Lower leg skin (tissue), 4 donors: ENCODE measurements around the gene NDE1. TPM values are rescaled to one million over a fixed set of nuclear protein-coding genes. Genes with fewer than 3 reads are reported as not detected.
A peak's percentile ranks its signal among the peaks of the same experiment; 100 is the strongest.
"Not testable (repeated sequence)": the region's sequence is repeated elsewhere in the genome, so short reads cannot be mapped to it uniquely, and the experiment has no call there.

Experiments used
- DNase-seq, 2 donors: peaks; one replicate each; pipeline ENCODE4 v3.0.0-alpha.2; 2019; ENCODE audit warnings: low spot score in 2 of 2
- H3K4me3 ChIP-seq: fragments of 200-600 bp; sonication (generic); 2 replicates; pipeline ENCODE4 v1.5.1; 2017; ENCODE audit warnings: mild to moderate bottlenecking, low read depth; ENCODE audit not compliant: poor library complexity, severe bottlenecking
- CTCF ChIP-seq, 3 donors: fragments of 450-650 bp; IDR thresholded peaks; one replicate each; pipeline ENCODE4 v1.5.1; 2016; ENCODE audit warnings: antibody characterized with exemption in 3 of 3, mild to moderate bottlenecking in 3 of 3, moderate library complexity in 2 of 3
- POLR2A ChIP-seq, 2 donors: fragments of 450-650 bp; IDR thresholded peaks; one replicate each; pipeline ENCODE4 v1.6.1; 2016 to 2017; ENCODE audit warnings: antibody characterized with exemption in 2 of 2, mild to moderate bottlenecking in 1 of 2, moderate library complexity in 1 of 2
- WGBS, 2 donors: methylation state at CpG; one replicate each; pipeline ENCODE4 v1.1.5; 2018; 5-methylcytosine and 5-hydroxymethylcytosine counted together
- intact Hi-C: fragments of 100-400 bp; cut with DNase I; formaldehyde crosslinking; loops from one replicate; pipeline ENCODE4 v1.15.0; 2023; ENCODE audit warnings: low total_unique reads
- total RNA-seq, 4 donors: library from RNA; depleted of rRNA; stranded (reverse); fragments of >200 nt; gene quantifications; one replicate each; pipeline ENCODE4 v1.1.0, GENCODE V29; 2016

Gene NDE1
- total RNA-seq, 4 donors from 2014 or later, result 69.8 to 184 (median 85.1) TPM

GRCh38 chr16:15647294-15648014 is 2.6 kb upstream of the NDE1 start:
- H3K4me3 ChIP-seq, result no peak overlapping the region
- DNase-seq, result no peak
- intact Hi-C loops, result no loop called here
- TF ChIP-seq CTCF (IDR thresholded peaks at IDR 0.05), result no peak
- TF ChIP-seq POLR2A (IDR thresholded peaks at IDR 0.05), result no peak
- WGBS, 2 donors, result 65 to 70% methylated on average over 7 of the region's 7 CpGs

- WGBS, 2 donors, result 88 to 89% methylated on average over 9 of the region's 9 CpGs
- no peak overlapping the region for H3K4me3 ChIP-seq
- TF ChIP-seq POLR2A (IDR thresholded peaks at IDR 0.05) (no peak), CTCF (IDR thresholded peaks at IDR 0.05) (no peak)
- peak in 1 of 2 donors; percentile 53 for DNase-seq
- intact Hi-C loops, result no loop called here
Measured at GRCh38 chr16:15648135-15648730, 1.8 kb upstream of the NDE1 start.

- 64 to 67% methylated on average over 17 of the region's 17 CpGs for WGBS, 2 donors
- peak in 1 of 2 donors; percentile 70 for DNase-seq
- H3K4me3 ChIP-seq, intact Hi-C loops: not testable (repeated sequence)
Measured at GRCh38 chr16:15649311-15649710, 734 bp upstream of the NDE1 start.

DNA sequence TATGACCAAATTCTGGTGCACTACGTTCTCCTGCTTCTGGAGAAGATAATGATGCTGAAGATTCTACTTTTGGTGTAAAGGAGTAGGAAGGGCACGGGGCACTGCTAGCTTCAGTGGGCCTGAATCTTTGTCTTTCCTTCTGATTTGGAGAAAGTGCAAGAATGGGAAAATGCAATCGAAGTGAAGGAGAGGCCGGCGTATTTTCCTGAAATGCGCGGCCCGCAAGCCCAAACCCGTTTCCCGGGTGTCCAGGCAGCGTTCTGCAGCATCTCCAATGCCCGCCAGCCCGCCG is 372 bp upstream of the NDE1 start:
- 0% methylated on average over 14 of the region's 14 CpGs for WGBS, 2 donors

DNA sequence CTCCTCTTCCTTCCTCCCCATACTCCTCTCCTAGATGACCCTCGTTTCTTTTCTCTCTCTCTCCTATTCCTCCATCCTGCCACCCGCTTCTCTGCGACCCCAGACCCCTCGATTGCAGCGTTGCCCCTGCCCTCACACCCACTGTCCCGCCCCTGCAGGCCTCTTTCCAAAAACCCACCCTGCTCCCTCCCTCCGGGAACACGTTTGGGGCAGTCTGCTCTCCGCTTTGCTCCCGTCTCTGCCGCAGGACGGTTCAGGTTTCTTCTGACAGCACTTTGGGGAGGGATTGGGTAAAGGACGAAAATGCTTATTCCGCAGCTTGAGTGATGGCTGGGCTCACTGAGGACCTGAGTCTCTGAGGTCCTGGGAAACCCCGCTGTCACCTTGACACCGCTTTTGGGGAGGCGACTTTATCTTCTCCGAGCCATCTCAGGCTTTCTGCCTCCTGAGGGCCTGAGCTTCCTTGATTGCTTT is 690 bp downstream of the NDE1 start:
- 1% methylated on average over 18 of the region's 18 CpGs for WGBS, 2 donors
- H3K4me3 ChIP-seq, result peak overlapping the region; percentile 75
- peak in 1 of 2 donors; percentile 89 for DNase-seq
- intact Hi-C loops, result no loop called here
- TF ChIP-seq CTCF (IDR thresholded peaks at IDR 0.05), result no peak
- no peak for TF ChIP-seq POLR2A (IDR thresholded peaks at IDR 0.05)

More for the DNA sequence above, 372 bp upstream of the NDE1 start:
- intact Hi-C loops, result no loop called here
- no peak for TF ChIP-seq CTCF (IDR thresholded peaks at IDR 0.05)
- TF ChIP-seq POLR2A (IDR thresholded peaks at IDR 0.05), result no peak
- DNase-seq, result no peak
- H3K4me3 ChIP-seq, result peak overlapping the region; percentile 13

GRCh38 chr16:15652293-15653001 is 2.4 kb downstream of the NDE1 start:
- no peak overlapping the region for H3K4me3 ChIP-seq
- intact Hi-C loops, result no loop called here
- WGBS, 2 donors, result 73 to 76% methylated on average over 14 of the region's 14 CpGs
- TF ChIP-seq CTCF (IDR thresholded peaks at IDR 0.05) (no peak), POLR2A (IDR thresholded peaks at IDR 0.05) (no peak)
- peak in 1 of 2 donors; percentile 80 for DNase-seq
